KOPT-K1 (cell line): ENCODE data around the gene ZNF516.

Experiments used
- H3K27ac ChIP-seq: fragments of 200-600 bp; sonication (generic); 2 replicates; pipeline ENCODE4 v1.5.1; 2016; ENCODE audit warnings: antibody characterized with exemption, mild to moderate bottlenecking, low read depth, low read length; ENCODE audit not compliant: poor library complexity, severe bottlenecking
- H3K36me3 ChIP-seq: fragments of 200-600 bp; sonication (generic); 2 replicates; pipeline ENCODE4 v1.5.1; 2017; ENCODE audit warnings: antibody characterized with exemption, mild to moderate bottlenecking, low read length, moderate library complexity; ENCODE audit not compliant: insufficient read depth
- H3K9me3 ChIP-seq: fragments of 200-600 bp; sonication (generic); 2 replicates; pipeline ENCODE4 v1.5.1; 2017; ENCODE audit warnings: antibody characterized with exemption, low read length, mild to moderate bottlenecking; ENCODE audit not compliant: insufficient read depth, poor library complexity, severe bottlenecking

ZNF516 gene

GRCh38 chr18:76367168-76368125 lies 127.6 kb downstream of the ZNF516 start:
- H3K36me3 ChIP-seq: no peaks in the 10 kb centered on the region

GRCh38 chr18:76365561-76365960 lies 129.5 kb downstream of the ZNF516 start:
- Histone ChIP-seq H3K27ac (no peak overlapping the region), H3K36me3 (no peaks in the 10 kb centered on the region), H3K9me3 (no peaks in the 10 kb centered on the region)

More at GRCh38 chr18:76367168-76368125, 127.6 kb downstream of the ZNF516 start:
- no peaks in the 10 kb centered on the region for H3K9me3 ChIP-seq
- H3K27ac ChIP-seq: no peak overlapping the region

- H3K36me3 ChIP-seq: no peaks in the 10 kb centered on the region
- no peaks in the 10 kb centered on the region for H3K9me3 ChIP-seq
- H3K27ac ChIP-seq: no peak overlapping the region
Measured at GRCh38 chr18:76364282-76365259, 130.5 kb downstream of the ZNF516 start.

- Histone ChIP-seq H3K36me3 (no peaks in the 10 kb centered on the region), H3K27ac (no peak overlapping the region), H3K9me3 (no peaks in the 10 kb centered on the region)
Measured at GRCh38 chr18:76363436-76364120, 131.5 kb downstream of the ZNF516 start.

- H3K36me3 ChIP-seq: no peaks in the 10 kb centered on the region
- H3K9me3 ChIP-seq: no peaks in the 10 kb centered on the region
- H3K27ac ChIP-seq: no peak overlapping the region
Measured at GRCh38 chr18:76362676-76363075, 132.4 kb downstream of the ZNF516 start.

GRCh38 chr18:76361219-76361618 lies 133.8 kb downstream of the ZNF516 start:
- Histone ChIP-seq H3K36me3 (no peaks in the 10 kb centered on the region), H3K9me3 (no peaks in the 10 kb centered on the region), H3K27ac (no peak overlapping the region)

GRCh38 chr18:76359909-76360308 lies 135.1 kb downstream of the ZNF516 start:
- Histone ChIP-seq H3K36me3 (no peaks in the 10 kb centered on the region), H3K9me3 (no peaks in the 10 kb centered on the region), H3K27ac (no peak overlapping the region)

GRCh38 chr18:76358774-76359173 lies 136.3 kb downstream of the ZNF516 start:
- Histone ChIP-seq H3K36me3 (no peaks in the 10 kb centered on the region), H3K27ac (no peak overlapping the region), H3K9me3 (peaks cover 1% of the 10 kb centered on the region)

GRCh38 chr18:76357585-76358260 lies 137.3 kb downstream of the ZNF516 start:
- Histone ChIP-seq H3K9me3 (peaks cover 8% of the 10 kb centered on the region), H3K27ac (no peak overlapping the region), H3K36me3 (no peaks in the 10 kb centered on the region)

- Histone ChIP-seq H3K27ac (no peak overlapping the region), H3K9me3 (peaks cover 8% of the 10 kb centered on the region), H3K36me3 (no peaks in the 10 kb centered on the region)
Measured at GRCh38 chr18:76357174-76357573, 137.9 kb downstream of the ZNF516 start.

GRCh38 chr18:76356666-76357065 lies 138.4 kb downstream of the ZNF516 start:
- Histone ChIP-seq H3K36me3 (no peaks in the 10 kb centered on the region), H3K9me3 (peaks cover 8% of the 10 kb centered on the region)

GRCh38 chr18:76354348-76354747 lies 140.7 kb downstream of the ZNF516 start:
- Histone ChIP-seq H3K36me3 (no peaks in the 10 kb centered on the region), H3K27ac (no peak overlapping the region), H3K9me3 (peaks cover 8% of the 10 kb centered on the region)

More at GRCh38 chr18:76356666-76357065, 138.4 kb downstream of the ZNF516 start:
- no peak overlapping the region for H3K27ac ChIP-seq

- Histone ChIP-seq H3K9me3 (peaks cover 8% of the 10 kb centered on the region), H3K36me3 (no peaks in the 10 kb centered on the region), H3K27ac (no peak overlapping the region)
Measured at GRCh38 chr18:76353500-76353899, 141.5 kb downstream of the ZNF516 start.

GRCh38 chr18:76353046-76353445 lies 142.0 kb downstream of the ZNF516 start:
- peaks cover 8% of the 10 kb centered on the region for H3K9me3 ChIP-seq
- no peaks in the 10 kb centered on the region for H3K36me3 ChIP-seq
- no peak overlapping the region for H3K27ac ChIP-seq
